Stromal cell of bone marrow (primary cell): ENCODE measurements around the gene WDFY2.
"Not testable (repeated sequence)": the region's sequence is repeated elsewhere in the genome, so short reads cannot be mapped to it uniquely, and the experiment has no call there.

ENCODE experiments used
- DNase-seq: peaks from one replicate; pipeline ENCODE4 v3.0.0-alpha.2; 2012; ENCODE audit warnings: low read depth

The WDFY2 gene, protein sequence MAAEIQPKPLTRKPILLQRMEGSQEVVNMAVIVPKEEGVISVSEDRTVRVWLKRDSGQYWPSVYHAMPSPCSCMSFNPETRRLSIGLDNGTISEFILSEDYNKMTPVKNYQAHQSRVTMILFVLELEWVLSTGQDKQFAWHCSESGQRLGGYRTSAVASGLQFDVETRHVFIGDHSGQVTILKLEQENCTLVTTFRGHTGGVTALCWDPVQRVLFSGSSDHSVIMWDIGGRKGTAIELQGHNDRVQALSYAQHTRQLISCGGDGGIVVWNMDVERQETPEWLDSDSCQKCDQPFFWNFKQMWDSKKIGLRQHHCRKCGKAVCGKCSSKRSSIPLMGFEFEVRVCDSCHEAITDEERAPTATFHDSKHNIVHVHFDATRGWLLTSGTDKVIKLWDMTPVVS

DNA sequence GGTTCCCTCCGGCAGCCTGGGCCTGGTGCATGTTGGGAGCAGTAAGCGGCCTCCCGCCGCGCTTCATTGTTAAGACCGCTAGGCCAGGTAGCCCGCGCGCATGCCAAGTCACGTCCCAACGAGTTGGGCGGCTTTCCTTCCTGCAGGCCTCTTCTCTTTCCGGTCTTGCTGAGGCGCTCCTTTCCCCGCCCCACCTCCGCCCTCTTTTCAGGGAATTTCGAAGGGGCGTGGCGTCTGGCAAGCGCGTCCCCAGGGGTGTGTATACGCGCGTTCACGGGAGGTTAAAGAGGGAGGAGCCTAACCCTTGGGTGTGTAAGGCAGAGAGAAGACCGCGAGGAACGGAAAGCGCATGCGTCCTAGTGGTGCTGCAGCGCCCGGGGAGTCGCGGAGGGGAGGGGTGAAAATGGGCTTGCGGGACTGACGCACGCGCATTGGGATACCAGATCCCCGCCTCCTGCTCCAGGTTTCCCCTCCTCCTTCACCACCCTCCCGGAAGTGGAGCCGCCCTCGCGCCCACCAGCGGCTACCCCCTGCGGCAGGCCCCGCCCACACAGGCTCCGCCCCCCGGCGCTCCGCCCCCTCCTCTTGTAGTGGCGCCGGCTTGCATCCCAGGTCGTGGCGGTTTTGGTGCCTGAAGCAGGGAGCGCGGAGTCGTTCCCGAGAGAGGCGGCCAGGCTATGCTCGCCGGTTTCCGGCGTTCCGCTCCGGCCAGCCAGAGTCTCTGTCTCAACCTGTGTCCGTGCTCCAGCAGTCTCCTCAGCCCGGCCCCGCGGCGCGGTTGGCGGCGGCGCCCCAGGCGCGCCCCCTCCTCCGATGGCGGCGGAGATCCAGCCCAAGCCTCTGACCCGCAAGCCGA is at the start of gene WDFY2:
WDFY2 (plus strand) TSS at position 588 of the 856 bp plus-strand sequence; CDS start at position 814, 226 bp downstream.
- DNase-seq: peak; percentile 99

DNA sequence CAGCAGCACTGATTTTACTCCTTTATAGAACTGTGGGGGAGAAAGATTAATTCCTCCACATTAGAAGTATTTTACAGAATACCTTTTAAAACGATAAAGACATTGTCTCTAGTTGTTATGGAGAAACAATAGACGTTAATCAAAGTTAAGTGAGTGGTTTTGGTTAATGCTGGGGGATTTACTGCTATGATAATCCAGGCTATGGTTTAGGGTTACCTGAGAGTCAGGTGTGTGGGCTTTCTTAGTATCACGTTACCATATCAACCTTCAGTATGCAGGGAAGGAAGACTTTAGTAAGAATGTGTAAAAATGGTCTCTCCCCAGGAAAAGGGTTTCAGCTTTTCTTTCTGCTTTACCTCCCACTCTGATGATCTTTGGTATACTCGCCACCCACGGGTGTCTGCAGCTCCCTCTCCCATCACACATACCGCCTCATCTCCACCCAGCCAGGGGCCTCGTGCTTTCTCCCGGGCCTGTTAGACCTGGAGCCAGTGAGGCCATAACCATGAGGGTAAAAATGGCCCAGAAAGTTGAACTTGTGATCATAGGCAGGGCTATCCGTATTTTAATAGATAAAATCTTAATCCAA is 45.6 kb upstream of the WDFY2 start:
- DNase-seq: no peak

DNA sequence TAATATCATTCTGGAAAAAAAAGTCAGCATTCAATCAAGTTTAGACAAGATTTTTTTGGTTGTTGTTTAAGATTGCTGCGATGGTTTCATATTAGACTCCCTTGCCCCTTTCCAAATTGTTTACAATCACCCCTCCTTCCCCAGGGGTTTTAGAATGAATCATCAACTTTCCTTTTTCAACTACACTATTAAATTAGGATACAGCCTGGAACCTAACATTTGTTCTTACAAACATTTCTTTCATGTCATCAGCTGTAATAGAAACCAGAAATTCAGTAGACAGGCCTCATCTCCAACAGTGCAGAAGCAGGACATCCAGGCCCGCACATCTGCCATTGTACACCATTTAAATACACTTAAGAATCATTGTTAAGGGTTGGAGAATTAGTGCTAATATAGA is 44.4 kb upstream of the WDFY2 start:
- DNase-seq: peak; percentile 44

DNA sequence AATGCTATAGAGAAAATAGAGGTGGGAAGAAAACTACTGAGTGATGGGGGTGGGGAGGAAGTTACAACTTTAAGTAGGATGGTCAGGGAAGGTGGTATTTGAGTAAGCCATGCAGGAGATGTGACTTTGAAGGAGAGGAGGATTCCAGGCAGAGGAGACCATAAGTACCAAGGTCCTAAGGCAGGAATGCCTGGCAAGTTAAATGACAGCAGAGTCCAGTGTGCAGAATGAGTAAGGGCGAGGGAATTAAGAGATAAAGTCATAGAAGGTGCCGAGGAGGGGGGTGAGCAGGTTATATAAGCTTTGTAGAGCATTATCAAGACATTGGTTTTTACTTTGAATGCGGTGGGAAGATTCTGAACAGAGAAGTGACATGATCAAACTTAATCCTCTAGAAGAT is 43.2 kb upstream of the WDFY2 start:
- no peak for DNase-seq

GRCh38 chr13:51541809-51542258 is 42.4 kb upstream of the WDFY2 start:
- no peak for DNase-seq

- DNase-seq: no peak
Observed at GRCh38 chr13:51542346-51543242, 41.7 kb upstream of the WDFY2 start.

DNA sequence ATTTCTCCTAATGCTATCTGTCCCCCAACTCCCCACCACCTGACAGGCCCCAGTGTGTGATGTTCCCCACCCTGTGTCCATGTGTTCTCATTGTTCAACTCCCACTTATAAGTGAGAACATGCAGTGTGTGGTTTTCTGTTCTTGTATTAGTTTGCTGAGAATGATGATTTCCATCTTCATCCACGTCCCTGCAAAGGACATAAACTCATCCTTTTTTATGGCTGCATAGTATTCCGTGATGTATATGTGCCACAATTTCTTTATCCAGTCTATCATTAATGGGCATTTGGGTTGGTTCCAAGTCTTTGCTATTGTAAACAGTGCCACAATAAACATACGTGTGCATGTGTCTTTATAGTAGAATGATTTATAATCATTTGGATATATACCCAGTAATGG is 38.8 kb upstream of the WDFY2 start:
- DNase-seq: not testable (repeated sequence)

GRCh38 chr13:51547425-51548176 is 36.7 kb upstream of the WDFY2 start:
- no peak for DNase-seq

GRCh38 chr13:51549050-51549449 is 35.2 kb upstream of the WDFY2 start:
- DNase-seq: no peak

- DNase-seq: no peak
Observed at GRCh38 chr13:51549593-51549992, 34.7 kb upstream of the WDFY2 start.

DNA sequence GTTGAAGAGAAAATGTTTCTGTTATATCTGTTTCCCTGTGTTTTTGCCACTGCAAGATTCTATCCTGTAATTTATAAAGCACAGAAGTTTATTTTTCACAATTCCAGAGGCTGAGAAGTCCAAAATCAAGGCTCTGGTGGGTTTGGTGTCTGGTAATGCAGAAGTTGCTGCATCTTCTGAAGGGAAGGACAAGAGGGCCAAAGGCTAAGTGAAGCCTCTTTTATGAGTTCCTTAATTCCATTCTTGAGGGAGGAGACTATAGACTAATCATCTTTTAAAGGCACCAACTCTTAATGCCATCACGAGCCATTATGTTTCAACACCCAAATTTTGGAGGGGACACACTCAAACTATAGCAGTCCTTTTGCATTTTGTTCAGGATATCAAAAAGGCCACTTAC is 34.1 kb upstream of the WDFY2 start:
- DNase-seq: no peak

GRCh38 chr13:51551416-51551815 is 32.8 kb upstream of the WDFY2 start:
- no peak for DNase-seq

DNA sequence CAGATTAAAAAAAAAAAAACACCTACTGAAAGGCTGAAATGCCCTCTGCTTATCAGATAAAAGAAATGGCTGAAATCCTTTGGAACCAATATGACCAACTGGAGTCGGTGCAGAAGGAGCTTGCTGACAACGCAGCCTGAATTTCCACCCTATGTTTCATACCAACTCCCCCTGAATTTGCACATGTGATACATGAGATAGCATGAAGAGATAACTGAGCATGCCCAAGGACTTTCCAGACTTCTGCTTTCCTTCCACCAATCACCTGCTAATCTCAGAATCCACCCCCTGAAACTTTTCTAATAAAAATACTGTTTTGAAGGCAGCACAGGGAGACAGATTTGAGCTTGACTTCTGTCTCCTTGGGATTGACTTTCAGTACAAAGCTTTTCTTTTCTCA is 32.2 kb upstream of the WDFY2 start:
- DNase-seq: no peak

- DNase-seq: no peak
Observed at GRCh38 chr13:51553531-51553930, 30.7 kb upstream of the WDFY2 start.

DNA sequence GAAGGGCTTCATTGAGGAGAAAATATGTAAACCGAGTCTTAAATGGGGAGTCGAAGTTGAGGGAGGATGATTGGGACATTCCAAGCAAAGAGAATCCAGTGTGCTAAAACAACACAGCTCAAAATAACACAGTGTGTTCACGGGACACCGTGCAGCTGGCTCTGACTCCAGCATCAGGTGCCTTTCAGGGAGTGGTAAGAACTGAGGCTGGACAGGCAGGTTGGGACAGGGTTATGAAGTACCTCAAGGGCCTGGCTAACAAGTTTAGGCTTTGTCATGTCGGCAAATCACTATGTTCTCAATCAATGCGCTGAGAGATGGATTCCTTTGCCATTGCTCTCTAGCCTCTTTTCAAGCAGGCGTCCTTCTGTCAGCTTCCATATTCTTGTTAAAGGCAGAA is 27.5 kb upstream of the WDFY2 start:
- no peak for DNase-seq

DNA sequence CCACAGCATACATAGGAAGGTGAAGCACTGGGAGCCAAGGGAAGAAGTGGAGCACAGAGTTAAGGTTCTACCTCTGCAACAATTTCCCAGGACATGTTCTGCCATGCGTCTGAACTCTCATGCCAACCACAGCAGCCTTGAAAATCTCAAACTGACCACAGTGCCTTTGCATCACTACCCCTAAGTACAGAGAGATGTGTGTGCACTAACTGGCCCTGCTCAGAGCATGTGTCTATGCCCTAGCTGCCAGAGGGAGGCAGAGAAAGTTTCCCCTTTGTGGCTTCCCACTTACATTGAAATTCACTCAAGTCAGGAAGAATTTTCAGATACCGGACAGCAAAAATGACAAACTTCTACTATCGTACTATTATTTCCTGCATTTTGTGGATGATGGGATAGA is 26.8 kb upstream of the WDFY2 start:
- DNase-seq: no peak

DNA sequence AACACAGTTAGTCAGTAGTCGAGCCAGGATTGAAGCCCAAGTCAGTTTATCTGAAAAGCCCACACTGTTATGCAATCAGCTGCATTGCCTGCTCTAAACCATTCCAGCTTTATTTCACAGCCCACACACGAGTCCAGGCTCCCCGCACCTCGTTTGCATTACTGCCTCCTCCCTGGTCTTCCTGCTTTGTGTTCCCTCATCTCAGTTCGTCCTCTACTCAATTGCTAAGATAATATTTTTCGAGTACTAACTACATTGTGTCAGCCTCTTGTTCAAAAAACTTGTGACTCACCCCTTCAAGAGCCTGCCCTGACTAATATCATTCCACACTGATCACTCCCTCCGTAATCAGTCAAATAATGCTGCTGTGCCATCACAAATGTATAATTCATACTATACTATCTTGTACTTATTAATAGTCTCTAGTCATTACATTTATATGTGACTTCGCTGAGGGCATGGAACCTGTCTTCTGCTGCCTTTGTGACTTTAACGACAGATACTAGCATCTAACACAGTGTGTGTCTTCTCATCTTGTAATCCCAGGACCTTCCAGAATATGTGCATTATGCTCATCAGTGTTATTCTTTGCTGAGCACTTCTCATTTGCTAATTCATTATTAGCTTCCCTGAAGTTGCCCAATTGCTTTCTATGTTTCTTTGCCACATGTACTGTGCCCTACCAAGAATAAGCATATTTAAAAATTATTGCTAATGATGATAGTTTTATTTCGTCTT is 26.2 kb upstream of the WDFY2 start:
- DNase-seq: peak; percentile 73

- no peak for DNase-seq
Observed at GRCh38 chr13:51559946-51560735, 24.1 kb upstream of the WDFY2 start.

- no peak for DNase-seq
Observed at GRCh38 chr13:51562011-51562671, 22.1 kb upstream of the WDFY2 start.
